Measurements from ENCODE around the gene RHBDD1. TPM values are rescaled to one million over a fixed set of nuclear protein-coding genes. Genes with fewer than 3 reads are reported as not detected.

RHBDD1 gene
- total and polyA plus RNA-seq, 2 donors (not counting 3 experiments of a cell fraction or from before 2014, with no cell fraction given): 6.8 to 19.4 TPM

- Histone ChIP-seq H3K4me3 (replicated peaks in 1 of 3; ENCODE audit: insufficient read depth in 1 of 3, low read depth in 1 of 3, low read length in 3 of 3) (no peak overlapping the region), H4K20me1 (replicated peaks; ENCODE audit: control insufficient read depth, extremely low read depth, insufficient read depth, low read length) (no peaks in the 10 kb centered on the region), H2AFZ (ENCODE audit: low read depth, low read length) (no peak overlapping the region), H3K9ac (replicated peaks; ENCODE audit: extremely low read depth, insufficient read depth, low read length) (no peak overlapping the region), H3K9me1 (replicated peaks; ENCODE audit: control insufficient read depth, extremely low read depth, insufficient read depth, low read length) (no peaks in the 10 kb centered on the region), H3K4me1 (ENCODE audit: control insufficient read depth, extremely low read depth, insufficient read depth, low read length) (no peaks in the 10 kb centered on the region), H3K27ac (ENCODE audit: insufficient read depth, low read depth, low read length) (no peak overlapping the region), H3K27me3 (ENCODE audit: control insufficient read depth in 2 of 2, insufficient read depth in 2 of 2, low read length in 2 of 2) (no peaks in the 10 kb centered on the region), H3K4me2 (ENCODE audit: insufficient read depth, low read length) (no peak overlapping the region), H3K36me3 (ENCODE audit: control insufficient read depth in 2 of 2, extremely low read depth in 1 of 2, insufficient read depth in 2 of 2, low read length in 2 of 2) (no peaks in the 10 kb centered on the region), H3K9me3 (replicated peaks; ENCODE audit: control insufficient read depth, insufficient read depth, low read length) (no peaks in the 10 kb centered on the region), H3K79me2 (ENCODE audit: control insufficient read depth, insufficient read depth, low read length) (no peaks in the 10 kb centered on the region)
- FAIRE-seq (no peak), DNase-seq (ENCODE audit: low read depth, low spot score) (no peak)
- ChIA-PET POLR2A (no interaction called here), CTCF (interaction anchor here (1.1 kb wide), 2 partner anchors 20 to 35 kb away, joined by 3 read pairs; no protein-coding TSS in a partner anchor)
- no TSS peak for BruUV-seq (replicated peaks)
- TF ChIP-seq POLR2A (IDR thresholded peaks at IDR 0.05; ENCODE audit: low read depth, low read length): no peak
- no peak for TF ChIP-seq GATA2 (IDR thresholded peaks at IDR 0.05; ENCODE audit: insufficient read depth, insufficient read length, low read depth, low read length)
- no peak for TF ChIP-seq MYC (IDR thresholded peaks at IDR 0.05; ENCODE audit: low read depth, low read length)
- TF ChIP-seq, protein P1, sequence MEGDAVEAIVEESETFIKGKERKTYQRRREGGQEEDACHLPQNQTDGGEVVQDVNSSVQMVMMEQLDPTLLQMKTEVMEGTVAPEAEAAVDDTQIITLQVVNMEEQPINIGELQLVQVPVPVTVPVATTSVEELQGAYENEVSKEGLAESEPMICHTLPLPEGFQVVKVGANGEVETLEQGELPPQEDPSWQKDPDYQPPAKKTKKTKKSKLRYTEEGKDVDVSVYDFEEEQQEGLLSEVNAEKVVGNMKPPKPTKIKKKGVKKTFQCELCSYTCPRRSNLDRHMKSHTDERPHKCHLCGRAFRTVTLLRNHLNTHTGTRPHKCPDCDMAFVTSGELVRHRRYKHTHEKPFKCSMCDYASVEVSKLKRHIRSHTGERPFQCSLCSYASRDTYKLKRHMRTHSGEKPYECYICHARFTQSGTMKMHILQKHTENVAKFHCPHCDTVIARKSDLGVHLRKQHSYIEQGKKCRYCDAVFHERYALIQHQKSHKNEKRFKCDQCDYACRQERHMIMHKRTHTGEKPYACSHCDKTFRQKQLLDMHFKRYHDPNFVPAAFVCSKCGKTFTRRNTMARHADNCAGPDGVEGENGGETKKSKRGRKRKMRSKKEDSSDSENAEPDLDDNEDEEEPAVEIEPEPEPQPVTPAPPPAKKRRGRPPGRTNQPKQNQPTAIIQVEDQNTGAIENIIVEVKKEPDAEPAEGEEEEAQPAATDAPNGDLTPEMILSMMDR (IDR thresholded peaks at IDR 0.05; ENCODE audit: extremely low read depth in 1 of 2, insufficient read depth in 1 of 2, low read depth in 1 of 2, low read length in 2 of 2): no peak
- no peak for TF ChIP-seq JUN (IDR thresholded peaks at IDR 0.05; ENCODE audit: borderline replicate concordance, insufficient read depth, insufficient read length, low read depth)
- TF ChIP-seq MAX (IDR thresholded peaks at IDR 0.05; ENCODE audit: insufficient read depth, insufficient read length): no peak
- no peak for TF ChIP-seq FOS (IDR thresholded peaks at IDR 0.05; ENCODE audit: borderline replicate concordance, insufficient read depth, low read length)
- TF ChIP-seq POLR2AphosphoS5 (IDR thresholded peaks at IDR 0.05; ENCODE audit: insufficient read depth, low read depth, low read length): no peak
- intact Hi-C loops (cut with micrococcal nuclease) (no loop called here), dilution Hi-C loops (cut with MboI; ENCODE audit: extremely low pct_ligation_motif_present, low sequenced_read_pairs) (no loop called here)
Measured at GRCh38 chr2:226845386-226846116, 9.7 kb downstream of the RHBDD1 start.
